NCI-H510A treated with DMSO at 0.1 percent for 48 hours (cell line): Measurements from ENCODE around the gene NDEL1.

ENCODE experiments used
- DNase-seq: peaks from one replicate; lab custom pipeline; 2025; lab: John Stamatoyannopoulos, UW

The NDEL1 gene

DNA sequence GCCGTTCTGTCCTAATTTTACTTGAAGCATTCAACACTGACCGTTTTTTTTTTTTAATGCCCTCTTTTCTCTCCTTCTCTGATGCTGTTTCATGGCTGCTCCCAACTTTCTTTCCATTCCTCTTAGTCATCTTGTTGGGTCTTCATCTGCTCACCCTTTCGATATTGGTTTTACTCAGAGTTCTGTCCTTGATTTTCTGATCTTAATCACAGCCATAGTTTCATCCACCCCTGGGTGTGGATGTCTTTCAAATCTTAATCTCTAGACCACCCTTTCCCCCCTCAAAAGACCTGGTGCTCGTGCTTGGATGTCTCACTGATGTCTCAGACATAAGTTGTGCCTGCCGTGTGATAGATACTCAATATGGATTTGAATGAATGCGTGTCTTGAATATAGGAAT lies 22.4 kb downstream of the NDEL1 start:
- DNase-seq = no peak

DNA sequence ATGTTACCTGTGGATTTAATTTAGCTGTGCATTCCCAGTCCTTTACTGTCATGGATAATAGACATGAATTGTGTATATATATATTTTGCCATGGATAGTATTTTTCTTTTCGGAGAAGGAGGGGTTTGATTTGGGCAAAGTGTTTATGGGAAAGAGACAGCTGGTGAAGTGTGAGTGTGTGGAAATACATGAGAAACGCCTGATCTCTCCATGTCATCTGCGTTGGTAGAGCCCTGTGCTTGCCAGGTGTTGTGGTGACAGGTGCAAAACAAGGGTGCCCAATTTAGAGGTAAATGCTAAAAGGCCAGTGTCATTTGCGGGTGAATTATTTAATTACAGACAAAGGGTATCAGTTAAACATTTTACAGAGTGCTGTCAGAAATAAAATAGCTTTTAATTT lies 23.4 kb downstream of the NDEL1 start:
- peak; percentile 21 for DNase-seq

DNA sequence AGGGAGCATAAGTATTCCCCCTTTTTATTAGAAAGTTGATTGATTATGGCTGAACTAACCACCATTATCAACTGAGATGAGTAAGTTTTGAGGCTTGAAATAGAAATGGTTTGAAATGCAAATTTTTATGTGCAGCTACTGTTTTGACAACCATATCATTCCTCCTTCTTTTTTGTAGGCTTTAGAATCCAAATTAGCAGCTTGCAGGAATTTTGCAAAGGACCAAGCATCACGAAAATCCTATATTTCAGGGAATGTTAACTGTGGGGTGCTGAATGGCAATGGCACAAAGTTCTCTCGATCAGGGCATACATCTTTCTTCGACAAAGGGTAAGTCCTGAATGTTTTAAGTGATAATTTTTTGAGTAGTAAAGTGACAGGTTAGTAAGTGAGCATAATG lies 24.1 kb downstream of the NDEL1 start:
- no peak for DNase-seq

DNA sequence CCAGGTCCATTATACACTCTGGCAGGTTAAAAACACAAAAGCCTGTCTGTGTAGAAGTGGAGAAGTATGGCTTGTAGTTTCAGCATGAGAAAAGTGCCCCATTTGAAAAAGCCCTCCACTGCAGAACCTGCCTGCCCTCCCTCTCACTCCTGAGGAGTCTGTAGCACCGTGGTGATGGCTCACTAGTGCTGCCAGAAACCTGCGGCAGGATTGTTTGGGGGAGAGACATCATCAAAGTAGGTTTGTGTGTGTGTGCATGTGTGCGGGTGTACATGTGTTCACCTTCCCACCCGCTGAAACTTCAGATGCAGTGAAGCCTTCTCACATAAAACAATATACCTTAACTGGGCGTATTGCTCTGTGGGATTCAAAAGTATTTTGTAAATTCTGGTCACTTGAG lies 26.9 kb downstream of the NDEL1 start:
- no peak for DNase-seq

DNA sequence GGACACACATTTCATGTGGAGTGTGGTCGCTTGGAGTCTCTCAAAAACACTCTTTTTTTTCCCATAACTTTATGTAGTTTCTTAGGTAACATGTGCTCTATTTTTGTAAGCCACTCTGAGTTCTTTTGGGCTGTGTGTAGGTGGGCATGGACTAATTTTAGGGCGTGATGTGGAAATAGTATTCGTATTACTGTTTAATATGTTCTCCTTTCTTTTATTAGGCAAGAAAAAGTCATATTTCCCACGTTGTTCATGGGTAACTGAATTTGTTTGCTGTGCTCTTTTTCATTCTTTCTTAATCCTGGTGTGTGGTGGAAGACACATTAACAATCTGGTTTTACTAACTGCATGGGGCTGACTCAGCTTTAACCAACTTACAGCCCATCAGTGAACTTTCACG lies 27.4 kb downstream of the NDEL1 start:
- no peak for DNase-seq

DNA sequence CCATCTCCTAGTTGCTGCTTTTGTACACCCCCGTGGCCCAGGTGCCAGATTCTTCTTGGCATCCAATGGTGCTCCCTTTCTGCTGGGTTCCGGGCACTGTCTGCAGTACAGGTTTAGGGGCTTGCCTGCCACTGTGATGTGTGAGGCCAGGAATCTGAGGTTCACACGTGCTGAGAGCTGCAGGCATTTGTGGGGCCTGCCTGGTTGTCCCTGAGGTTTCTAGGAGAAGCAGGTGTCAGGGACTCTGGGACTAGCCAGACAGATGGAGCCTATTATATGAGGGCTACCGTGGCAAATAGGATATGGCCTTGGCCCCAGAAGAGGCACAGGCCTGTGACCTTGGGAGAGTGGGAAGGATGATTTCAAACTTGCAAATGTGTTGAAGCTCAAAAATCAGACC lies 29.3 kb downstream of the NDEL1 start:
- no peak for DNase-seq

DNA sequence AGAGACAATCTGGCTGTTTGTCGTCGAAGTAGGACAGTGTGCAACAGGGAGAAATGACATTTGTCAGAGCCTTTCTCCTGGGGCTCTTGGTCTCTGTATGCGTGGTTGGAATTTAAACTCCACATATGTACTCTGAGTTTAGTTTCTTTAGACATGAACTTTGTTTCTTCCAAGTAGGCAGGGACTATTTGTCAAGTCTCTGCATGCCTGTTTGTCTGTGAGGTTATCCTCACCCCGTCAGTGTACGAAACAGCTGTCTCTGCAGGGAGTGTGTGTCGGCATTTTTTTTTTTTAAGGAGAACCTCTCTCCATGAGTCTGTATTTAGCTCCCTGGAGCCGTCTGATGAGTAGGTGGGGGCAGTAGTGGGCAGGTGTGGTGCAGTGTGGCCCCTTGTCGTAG lies 29.7 kb downstream of the NDEL1 start:
- no peak for DNase-seq

DNA sequence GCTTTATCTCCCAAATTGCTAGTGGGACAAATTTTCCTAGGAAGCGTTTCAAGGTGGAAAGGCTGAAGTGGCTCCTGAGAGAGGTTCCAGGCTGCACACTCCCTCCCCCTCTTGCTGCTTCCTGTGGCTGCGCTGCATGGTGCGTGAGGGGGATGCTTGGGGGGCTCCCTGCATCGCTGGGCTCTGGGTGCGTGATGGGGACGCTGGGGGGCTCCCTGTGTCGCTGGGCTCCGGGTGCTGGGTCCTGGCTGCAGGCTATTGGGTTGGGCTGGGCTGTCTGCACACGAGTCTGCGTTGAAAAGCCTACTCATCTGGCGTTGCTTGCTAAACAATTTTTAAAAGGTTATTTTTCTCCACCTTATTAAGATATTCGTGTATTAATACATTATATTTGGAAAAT lies 30.1 kb downstream of the NDEL1 start:
- no peak for DNase-seq

DNA sequence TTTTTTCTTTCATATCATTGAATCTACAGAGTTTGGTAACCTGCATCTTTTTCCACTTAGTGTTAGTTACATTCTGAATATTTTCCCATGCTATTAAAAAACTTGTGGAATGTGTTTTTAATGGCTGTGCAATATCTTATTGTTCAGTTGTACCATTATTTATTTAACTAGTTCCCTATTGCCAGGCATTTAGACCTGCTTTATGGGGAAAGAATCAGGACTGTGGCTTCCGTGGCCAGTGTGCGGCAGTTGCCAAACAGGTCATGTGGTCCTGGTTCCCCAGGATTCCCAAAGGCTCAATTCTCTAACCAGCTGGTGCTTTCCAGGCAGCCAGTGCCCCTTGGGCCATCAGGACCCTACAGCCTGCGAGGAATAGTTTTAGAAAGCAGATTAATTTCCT lies 30.8 kb downstream of the NDEL1 start:
- DNase-seq = no peak

DNA sequence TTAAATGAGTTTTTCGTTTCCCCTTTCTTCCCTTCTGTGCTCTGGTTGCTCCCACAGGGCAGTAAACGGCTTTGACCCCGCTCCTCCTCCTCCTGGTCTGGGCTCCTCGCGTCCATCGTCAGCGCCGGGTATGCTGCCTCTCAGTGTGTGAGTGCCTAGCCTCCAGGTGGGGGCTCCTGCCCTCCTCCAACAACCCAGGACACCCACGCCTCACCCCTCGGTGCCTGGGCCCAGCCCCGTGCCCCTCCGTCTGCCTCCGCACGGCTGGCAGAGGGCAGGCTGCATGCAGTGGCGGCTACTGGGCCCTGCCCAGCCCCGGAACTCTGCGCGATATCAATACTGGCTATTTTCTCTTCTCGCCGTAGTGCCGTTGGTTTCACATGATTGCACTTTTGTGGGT lies 31.2 kb downstream of the NDEL1 start:
- no peak for DNase-seq

DNA sequence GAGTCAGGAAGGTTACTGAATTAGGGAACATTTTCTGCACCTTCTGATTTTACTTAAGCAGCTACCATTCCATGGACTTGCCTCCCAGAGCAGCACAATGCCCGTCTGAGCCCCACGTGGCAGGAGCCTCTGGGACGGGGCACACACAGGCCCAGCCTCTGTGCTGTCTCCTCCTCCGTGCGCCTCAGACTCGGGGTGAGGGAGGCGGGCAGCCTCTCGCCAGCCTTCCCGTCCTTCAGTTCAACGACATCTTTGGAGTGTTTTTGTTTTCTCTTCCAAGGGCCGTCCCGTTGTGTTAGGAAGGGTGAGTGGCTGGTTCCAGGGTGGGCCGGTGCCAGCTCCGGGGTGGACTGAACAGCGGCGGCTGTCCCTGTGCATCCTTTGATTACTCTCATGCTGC lies 31.8 kb downstream of the NDEL1 start:
- no peak for DNase-seq

DNA sequence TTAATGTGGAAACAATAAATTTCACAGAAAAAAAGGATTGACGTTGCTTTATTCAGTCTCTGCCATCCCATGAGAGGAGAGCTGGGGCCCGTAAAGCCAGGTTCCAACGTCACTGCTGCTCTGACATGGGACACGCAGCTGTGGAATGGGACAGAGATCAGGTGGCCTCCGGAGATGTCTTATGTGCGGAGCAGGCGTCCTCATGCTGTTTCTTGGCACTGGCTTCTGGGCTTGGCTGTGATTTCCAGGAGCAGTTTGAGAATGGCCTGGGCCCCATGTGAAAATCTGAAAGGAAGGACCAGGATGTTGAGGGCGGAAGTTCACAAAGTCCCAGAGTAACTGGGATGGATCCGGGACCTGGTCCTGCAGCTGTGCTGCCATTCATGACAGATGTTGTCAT lies 32.4 kb downstream of the NDEL1 start:
- DNase-seq = no peak

DNA sequence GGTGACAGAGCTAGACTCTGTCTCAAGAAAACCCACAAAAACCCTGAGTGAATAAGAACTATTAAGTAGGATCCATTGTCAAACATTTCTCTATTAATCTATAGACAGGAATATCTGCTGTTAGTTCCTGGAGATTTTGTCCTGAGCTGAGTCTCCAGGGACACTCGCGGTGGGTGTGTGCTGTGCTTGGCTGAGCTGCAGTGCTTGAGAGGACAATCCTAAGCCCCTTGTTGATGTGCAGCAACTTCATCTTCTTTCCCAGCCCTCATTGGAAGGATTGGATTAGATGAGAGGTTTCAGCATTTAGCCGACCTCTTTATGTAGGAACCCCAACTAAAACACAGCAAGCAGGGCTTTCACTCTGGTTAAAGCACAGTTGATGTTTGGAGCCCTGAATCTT lies 33.3 kb downstream of the NDEL1 start:
- DNase-seq = no peak

DNA sequence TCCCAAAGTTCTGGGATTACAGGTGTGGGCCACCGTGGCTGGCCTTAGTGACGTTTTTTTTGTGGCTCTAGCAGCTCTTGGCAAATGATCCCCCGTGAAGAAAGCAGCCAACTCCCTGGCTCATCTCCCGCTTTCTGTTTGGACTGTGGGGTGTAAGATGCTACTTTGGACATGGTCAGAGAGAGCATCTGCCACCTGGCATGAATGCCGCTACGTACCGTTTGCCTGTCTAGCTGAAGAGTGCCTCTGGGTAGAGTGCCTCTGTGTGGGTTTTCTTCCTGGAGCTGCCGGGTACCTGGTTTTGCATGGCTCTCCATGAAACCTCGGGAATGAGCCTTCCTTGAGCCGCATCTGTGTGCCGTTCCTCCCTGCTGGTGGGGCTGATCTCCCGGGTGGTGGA lies 34.3 kb downstream of the NDEL1 start:
- no peak for DNase-seq

DNA sequence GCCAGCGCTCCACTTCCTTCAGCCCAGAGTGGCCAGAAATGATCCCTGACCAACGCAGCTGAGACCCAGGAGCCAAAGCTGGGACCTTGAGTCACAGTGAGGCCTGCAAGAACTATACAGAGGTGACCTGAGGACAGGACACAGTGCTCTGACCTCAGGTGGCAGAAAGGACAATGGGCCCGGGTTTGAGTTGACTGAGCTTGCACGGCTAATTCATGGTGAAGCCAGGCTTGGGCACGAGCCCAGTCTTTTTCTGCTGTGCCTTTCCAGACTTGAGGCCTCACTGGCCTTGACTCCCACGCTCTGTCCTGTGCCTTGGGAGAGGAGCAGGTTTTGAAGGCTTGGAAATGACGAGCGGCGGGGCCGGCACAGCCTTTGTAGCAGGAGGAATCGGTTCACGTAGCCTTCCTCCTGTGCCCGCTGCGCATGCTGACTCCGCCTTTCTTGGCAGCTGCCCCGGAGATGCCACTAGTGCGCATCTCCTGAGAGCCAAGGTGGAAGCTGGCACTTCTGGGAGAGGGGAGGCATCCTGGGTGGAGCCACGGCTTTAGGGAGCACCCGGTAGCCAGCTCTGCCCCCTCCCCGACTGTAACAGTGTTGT lies 34.9 kb downstream of the NDEL1 start:
- DNase-seq = peak; percentile 38

DNA sequence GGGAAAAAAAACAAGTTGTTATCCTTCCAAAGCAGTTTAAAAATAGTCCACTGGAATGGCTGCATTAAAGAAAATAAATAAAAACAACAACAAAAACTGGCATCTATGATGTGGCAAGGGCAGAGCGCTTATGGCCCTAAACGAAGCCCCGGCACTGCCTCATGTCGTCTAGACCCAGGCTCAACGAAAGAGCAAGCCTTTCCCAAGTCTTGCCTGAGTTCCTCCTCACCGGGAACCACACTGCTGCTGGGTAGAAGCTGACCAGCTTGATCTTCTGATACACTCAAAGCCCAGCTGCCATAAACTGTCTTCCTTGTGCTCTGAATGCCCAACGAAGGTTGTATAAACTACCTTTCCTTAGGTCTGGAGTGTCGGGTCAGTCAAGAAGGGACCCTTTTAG lies 37.0 kb downstream of the NDEL1 start:
- no peak for DNase-seq

DNA sequence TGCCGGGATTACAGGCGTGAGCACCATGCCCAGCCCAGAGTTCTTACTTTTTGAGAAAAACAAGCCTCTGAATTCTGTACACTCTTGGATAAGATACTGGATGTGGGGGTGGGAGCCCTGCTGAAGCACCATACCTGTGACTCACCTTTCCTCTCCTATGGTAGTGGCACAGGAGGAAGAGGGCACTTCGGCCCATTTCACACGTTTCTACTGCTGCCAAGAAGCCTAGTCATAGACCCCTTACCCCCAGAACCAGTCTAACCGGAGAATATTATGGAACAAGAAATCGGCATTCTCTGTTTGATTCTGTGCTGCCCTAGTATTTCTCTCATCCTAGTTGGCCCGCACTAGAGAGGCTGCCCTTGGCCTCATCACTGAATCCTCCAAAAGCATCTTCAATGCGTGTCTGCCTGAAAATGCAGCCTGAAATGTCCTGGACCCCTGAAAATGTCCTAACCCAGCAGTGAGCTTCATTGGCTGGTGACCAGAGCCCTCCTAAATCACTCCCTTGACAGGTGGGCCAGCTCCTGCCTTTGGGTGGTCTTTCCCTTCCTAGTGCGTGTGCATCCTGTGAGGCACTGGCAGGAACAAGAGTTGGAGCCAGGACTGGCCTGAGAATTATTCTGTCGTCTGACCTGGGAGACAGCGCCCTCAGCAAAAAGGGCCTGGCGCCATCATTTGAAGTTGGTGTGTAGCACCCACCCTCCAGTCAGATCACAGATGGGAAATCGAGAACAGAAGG lies 37.9 kb downstream of the NDEL1 start:
- no peak for DNase-seq

DNA sequence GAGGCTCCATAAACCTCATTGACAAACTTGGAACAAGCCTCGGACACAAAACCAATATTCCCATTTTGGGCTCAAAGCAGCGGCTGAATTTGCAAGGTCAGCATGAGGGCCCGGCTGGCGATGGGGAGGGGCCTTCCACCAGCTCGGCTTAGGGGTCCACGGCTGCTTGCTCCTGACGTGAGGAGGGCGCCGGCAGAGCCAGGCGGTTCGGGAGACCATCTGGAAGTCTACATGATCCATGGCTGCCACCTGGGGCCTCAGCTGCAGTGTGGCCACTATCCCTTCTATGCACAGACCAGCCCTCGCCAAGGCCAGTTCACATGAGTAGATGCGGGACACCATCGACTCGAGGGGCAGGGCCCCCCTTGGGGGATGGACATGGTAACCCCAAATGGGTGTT lies 39.1 kb downstream of the NDEL1 start:
- DNase-seq = no peak

DNA sequence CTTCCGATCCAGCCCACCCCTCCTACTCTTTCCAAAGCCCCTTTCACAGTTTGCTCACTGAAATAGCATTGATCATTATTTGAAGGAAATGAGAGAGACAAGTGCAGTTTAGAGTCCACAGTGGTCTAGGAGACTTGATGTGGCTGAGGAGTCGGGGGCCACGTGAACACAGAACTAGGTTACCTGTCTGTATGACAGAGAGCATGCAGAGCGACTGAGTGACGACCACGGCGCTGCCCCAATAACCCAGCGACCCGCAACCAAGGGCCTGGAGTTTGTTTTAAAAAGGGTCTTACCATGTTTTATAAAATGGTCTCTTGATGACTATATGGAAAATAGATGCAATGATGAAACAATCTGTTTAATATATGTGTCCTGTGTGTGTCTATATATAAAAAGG lies 39.5 kb downstream of the NDEL1 start:
- no peak for DNase-seq

DNA sequence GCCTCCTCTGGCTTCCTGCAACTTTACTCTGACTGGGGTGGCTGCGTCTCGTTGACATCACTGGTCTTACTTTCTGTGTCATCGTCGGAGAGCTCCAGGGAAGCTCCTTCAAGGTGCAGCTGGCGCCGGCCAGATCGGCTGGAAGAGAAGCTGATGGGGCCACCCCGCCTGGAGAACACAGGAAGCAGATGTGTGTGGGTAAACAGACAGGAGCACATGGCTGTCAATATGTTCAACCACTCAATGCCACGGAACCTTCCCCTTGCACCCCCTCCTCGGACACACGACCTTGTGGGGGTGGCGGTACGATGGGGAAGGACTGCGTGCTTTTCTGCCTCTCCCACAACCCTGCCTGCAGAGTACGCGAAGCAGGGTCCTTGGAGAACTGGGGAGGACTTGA lies 40.1 kb downstream of the NDEL1 start:
- DNase-seq = peak; percentile 17

DNA sequence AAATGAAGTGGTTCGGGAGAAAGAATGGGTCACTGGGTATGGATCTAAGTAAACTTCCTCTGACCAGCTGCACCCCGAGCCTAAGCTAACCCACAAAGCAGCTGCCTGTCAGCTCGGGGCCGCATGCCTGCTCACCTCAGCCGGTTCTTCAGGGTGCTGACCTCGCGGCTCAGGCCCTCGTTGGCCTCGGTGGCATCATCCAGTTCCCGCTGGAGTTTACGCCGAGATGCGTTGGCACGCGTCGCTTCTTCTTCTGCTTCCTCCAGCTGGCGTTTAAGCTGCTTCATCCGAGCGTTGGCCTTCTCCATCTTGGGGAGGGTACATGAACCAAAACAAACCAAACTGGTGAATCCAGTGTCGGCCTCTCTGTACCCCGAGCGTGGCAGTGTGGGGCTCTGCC lies 41.1 kb downstream of the NDEL1 start:
- no peak for DNase-seq

DNA sequence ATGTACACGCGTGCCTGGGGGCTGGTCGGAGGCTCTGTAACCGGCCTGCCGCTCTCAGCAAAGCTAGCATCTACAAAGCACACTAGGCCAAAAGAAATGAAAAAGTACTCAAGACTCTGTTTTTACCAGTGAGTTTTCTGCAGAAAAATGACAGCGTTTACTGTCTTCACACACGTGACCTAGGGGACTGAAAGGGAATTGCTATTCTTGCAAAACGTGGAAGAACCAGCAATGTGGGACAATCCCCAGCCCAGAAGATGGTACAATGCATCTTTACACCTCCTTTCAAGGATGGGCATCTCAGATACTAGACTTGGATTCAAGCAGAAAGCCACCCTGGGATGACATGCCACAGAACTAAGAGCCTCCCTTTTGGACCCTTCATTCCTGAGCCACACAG lies 41.5 kb downstream of the NDEL1 start:
- DNase-seq = no peak

DNA sequence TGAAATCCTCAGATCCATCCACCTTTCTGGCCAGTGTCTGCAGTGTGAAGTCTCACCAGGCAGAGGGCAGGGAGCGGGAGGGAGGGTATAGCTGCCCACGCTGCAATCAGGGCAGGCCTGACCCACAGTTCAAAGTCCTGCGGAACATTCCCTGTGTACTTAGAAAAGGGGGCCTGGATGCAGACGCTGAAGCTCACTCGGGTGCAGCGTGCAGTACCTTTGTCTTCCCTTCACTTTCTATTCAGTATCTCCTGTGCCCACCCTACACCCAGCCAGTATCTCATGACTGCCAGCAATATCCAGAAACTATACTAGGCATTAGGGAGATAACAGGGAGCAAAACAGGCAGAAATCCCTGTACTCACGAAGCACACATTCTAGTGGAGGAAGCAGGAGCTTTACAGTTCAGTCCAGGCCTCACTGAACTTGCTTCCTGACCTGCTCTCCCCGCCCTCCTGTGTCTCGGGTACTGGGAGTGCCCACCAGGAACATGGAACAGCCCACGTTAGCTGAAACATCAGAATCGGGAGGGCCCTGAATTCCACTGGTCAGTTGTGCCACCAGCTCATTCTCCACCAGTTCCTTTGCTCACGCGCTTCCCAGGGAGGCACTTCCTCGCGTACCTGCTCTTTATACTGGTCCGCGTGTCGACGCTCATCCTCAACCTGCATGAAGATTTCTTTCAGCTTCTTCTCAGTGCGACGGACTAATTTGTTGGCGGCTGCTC lies 42.2 kb downstream of the NDEL1 start:
- no peak for DNase-seq
